K562 (cell line): ENCODE results near the gene SPATA33. TPM values are rescaled to one million over a fixed set of nuclear protein-coding genes. Genes with fewer than 3 reads are reported as not detected.

ENCODE experiments used
- BRF1 ChIP-seq: IDR thresholded peaks from 3 replicates; pipeline ENCODE4 v1.6.1; 2011; ENCODE audit warnings: borderline replicate concordance, mild to moderate bottlenecking; ENCODE audit not compliant: insufficient read length; ENCODE audit errors: extremely low read depth
- CBX2 ChIP-seq: fragments of 200-600 bp; sonication (generic); IDR thresholded peaks from one replicate; pipeline ENCODE4 v1.6.1; 2012; ENCODE audit warnings: mild to moderate bottlenecking, low read length, inconsistent platforms; ENCODE audit not compliant: insufficient read depth, poor library complexity, severe bottlenecking
- CBX5 ChIP-seq: IDR thresholded peaks from 2 replicates; pipeline ENCODE4 v1.6.1; 2014; ENCODE audit warnings: low read depth, borderline replicate concordance
- ESRRA ChIP-seq: fragments of 450-650 bp; IDR thresholded peaks from 2 replicates; pipeline ENCODE4 v1.6.1; 2014; ENCODE audit warnings: low read depth, mild to moderate bottlenecking, moderate library complexity, borderline replicate concordance
- ETV1 ChIP-seq: fragments of 450-650 bp; conservative IDR thresholded peaks from 2 replicates; pipeline ENCODE4 v1.6.1; 2016; ENCODE audit warnings: missing genetic modification characterization, control low read depth, low read depth, missing compliant biosample characterization
- RBFOX2 ChIP-seq: fragments of 200-400 bp; formaldehyde crosslinking; IDR thresholded peaks from 2 replicates; pipeline ENCODE4 v1.6.1; 2017; ENCODE audit warnings: low read depth, mild to moderate bottlenecking, low read length, moderate library complexity
- SAFB ChIP-seq: fragments of 200-400 bp; formaldehyde crosslinking; IDR thresholded peaks from 2 replicates; pipeline ENCODE4 v1.6.1; 2017; ENCODE audit warnings: low read depth, low read length, borderline replicate concordance
- TARDBP ChIP-seq: fragments of 450-650 bp; IDR thresholded peaks from 2 replicates; pipeline ENCODE4 v1.6.1; 2016
- TCFL5 ChIP-seq: fragments of 250-450 bp; sonication (Bioruptor Pico); conservative IDR thresholded peaks from 2 replicates; pipeline ENCODE4 v1.6.1; 2021; ENCODE audit warnings: mild to moderate bottlenecking, moderate library complexity, matching md5 sums
- U2AF1 ChIP-seq: fragments of 200-400 bp; formaldehyde crosslinking; optimal IDR thresholded peaks from 2 replicates; pipeline ENCODE3; 2017; ENCODE audit warnings: mild to moderate bottlenecking, low read depth, low read length, moderate library complexity
- ZZZ3 ChIP-seq: fragments of 450-650 bp; IDR thresholded peaks from 2 replicates; pipeline ENCODE4 v1.6.1; 2016; ENCODE audit warnings: antibody characterized with exemption, mild to moderate bottlenecking, moderate library complexity
- polyA plus RNA-seq, 8 experiments: library from polyadenylated mRNA; depleted of rRNA in 4 of 8; stranded (reverse) in 5 of 8; unstranded in 3 of 8; fragments of >200 nt; fragmentation: Nextera tagmentation in 2 of 8; fragmentation: Illumina TruSeq in 1 of 8; extraction: Ambion mirVana in 2 of 8; extraction: Trizol in 1 of 8; gene quantifications; 2 replicates each; pipeline versions ENCODE4 v1.2.1 to v1.2.3, GENCODE V29; 2011 to 2014; ENCODE audit warnings: inconsistent platforms in 1 of 8, missing spikeins in 1 of 8
- total RNA-seq, 7 experiments: library from RNA; depleted of rRNA in 6 of 7; stranded (reverse); fragments of >200 nt in 6 of 7; fragmentation: Illumina TruSeq in 2 of 7; extraction: Trizol in 2 of 7; gene quantifications; 2 replicates each; pipeline versions ENCODE4 v1.2.1 to v1.2.3, GENCODE V29; 2011 to 2021; ENCODE audit warnings: low replicate concordance in 1 of 7
- TF ChIP-seq, protein P1 (sequence below), 3 experiments: IDR thresholded peaks in 2 of 3; conservative IDR thresholded peaks in 1 of 3; 2 replicates each; pipeline ENCODE4 v1.5.1; 2011 to 2012; ENCODE audit warnings: low read length in 3 of 3, mild to moderate bottlenecking in 3 of 3, control low read depth in 2 of 3, improper control_type of control experiment in 1 of 3, inconsistent platforms in 1 of 3, low read depth in 1 of 3, mixed read lengths in 1 of 3, moderate library complexity in 1 of 3; ENCODE audit not compliant: insufficient read depth in 2 of 3
- TF ChIP-seq, protein P2 (sequence below): conservative IDR thresholded peaks from 2 replicates; pipeline ENCODE4 v1.6.1; 2011; ENCODE audit warnings: low read depth, mild to moderate bottlenecking, low read length; ENCODE audit not compliant: control insufficient read depth
- TF ChIP-seq, protein P3 (sequence below): sonication (generic); formaldehyde crosslinking; IDR thresholded peaks from 2 replicates; pipeline ENCODE4 v1.8.0; 2023; ENCODE audit warnings: mild to moderate bottlenecking, missing genetic modification reagents
- TF ChIP-seq, protein P4 (sequence below), 2 experiments: fragments of 450-650 bp; conservative IDR thresholded peaks; 2 replicates each; pipeline ENCODE4 v1.6.1; 2017; ENCODE audit warnings: mild to moderate bottlenecking in 2 of 2, moderate library complexity in 2 of 2

The SPATA33 gene
- total and polyA plus RNA-seq, 9 of the 15 experiments (the other 6 are each of a cell fraction or from before 2014, with no cell fraction given), result 4.0 to 20.0 (median 11.8) TPM

- TF ChIP-seq, protein P1, sequence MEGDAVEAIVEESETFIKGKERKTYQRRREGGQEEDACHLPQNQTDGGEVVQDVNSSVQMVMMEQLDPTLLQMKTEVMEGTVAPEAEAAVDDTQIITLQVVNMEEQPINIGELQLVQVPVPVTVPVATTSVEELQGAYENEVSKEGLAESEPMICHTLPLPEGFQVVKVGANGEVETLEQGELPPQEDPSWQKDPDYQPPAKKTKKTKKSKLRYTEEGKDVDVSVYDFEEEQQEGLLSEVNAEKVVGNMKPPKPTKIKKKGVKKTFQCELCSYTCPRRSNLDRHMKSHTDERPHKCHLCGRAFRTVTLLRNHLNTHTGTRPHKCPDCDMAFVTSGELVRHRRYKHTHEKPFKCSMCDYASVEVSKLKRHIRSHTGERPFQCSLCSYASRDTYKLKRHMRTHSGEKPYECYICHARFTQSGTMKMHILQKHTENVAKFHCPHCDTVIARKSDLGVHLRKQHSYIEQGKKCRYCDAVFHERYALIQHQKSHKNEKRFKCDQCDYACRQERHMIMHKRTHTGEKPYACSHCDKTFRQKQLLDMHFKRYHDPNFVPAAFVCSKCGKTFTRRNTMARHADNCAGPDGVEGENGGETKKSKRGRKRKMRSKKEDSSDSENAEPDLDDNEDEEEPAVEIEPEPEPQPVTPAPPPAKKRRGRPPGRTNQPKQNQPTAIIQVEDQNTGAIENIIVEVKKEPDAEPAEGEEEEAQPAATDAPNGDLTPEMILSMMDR (IDR thresholded peaks at IDR 0.05 in 2 of 3, conservative IDR thresholded peaks at IDR 0.05 in 1 of 3; ENCODE audit: insufficient read depth in 2 of 3, low read depth in 1 of 3, low read length in 3 of 3), result peak; percentile 55 to 72 (median 71)
- TF ChIP-seq, protein P2, sequence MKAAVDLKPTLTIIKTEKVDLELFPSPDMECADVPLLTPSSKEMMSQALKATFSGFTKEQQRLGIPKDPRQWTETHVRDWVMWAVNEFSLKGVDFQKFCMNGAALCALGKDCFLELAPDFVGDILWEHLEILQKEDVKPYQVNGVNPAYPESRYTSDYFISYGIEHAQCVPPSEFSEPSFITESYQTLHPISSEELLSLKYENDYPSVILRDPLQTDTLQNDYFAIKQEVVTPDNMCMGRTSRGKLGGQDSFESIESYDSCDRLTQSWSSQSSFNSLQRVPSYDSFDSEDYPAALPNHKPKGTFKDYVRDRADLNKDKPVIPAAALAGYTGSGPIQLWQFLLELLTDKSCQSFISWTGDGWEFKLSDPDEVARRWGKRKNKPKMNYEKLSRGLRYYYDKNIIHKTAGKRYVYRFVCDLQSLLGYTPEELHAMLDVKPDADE, result no peak
- 0 out of 2 replicates have a peak, but pooled peaks have one; percentile 26 for TF ChIP-seq SAFB
- 0 out of 2 replicates have a peak, but pooled peaks have one; percentile 12 for TF ChIP-seq RBFOX2
- no peak for TF ChIP-seq CBX2
- no peak for TF ChIP-seq TARDBP
- TF ChIP-seq, protein P3, sequence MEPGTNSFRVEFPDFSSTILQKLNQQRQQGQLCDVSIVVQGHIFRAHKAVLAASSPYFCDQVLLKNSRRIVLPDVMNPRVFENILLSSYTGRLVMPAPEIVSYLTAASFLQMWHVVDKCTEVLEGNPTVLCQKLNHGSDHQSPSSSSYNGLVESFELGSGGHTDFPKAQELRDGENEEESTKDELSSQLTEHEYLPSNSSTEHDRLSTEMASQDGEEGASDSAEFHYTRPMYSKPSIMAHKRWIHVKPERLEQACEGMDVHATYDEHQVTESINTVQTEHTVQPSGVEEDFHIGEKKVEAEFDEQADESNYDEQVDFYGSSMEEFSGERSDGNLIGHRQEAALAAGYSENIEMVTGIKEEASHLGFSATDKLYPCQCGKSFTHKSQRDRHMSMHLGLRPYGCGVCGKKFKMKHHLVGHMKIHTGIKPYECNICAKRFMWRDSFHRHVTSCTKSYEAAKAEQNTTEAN (CRISPR knock-in tag), result no peak
- no peak for TF ChIP-seq TCFL5
- no peak for TF ChIP-seq BRF1
- no peak for TF ChIP-seq CBX5
- no peak for TF ChIP-seq U2AF1
- TF ChIP-seq ZZZ3, result no peak
- no peak for TF ChIP-seq ETV1 (tag)
- TF ChIP-seq, protein P4, sequence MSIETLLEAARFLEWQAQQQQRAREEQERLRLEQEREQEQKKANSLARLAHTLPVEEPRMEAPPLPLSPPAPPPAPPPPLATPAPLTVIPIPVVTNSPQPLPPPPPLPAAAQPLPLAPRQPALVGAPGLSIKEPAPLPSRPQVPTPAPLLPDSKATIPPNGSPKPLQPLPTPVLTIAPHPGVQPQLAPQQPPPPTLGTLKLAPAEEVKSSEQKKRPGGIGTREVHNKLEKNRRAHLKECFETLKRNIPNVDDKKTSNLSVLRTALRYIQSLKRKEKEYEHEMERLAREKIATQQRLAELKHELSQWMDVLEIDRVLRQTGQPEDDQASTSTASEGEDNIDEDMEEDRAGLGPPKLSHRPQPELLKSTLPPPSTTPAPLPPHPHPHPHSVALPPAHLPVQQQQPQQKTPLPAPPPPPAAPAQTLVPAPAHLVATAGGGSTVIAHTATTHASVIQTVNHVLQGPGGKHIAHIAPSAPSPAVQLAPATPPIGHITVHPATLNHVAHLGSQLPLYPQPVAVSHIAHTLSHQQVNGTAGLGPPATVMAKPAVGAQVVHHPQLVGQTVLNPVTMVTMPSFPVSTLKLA (conservative IDR thresholded peaks at IDR 0.05), result no peak
- no peak for TF ChIP-seq ESRRA
These were observed 42.0 kb upstream of the SPATA33 start (continued) for GRCh38 chr16:89615596-89616090.
